Measurements from ENCODE around the gene SNX6. TPM values are rescaled to one million over a fixed set of nuclear protein-coding genes. Genes with fewer than 3 reads are reported as not detected.

The SNX6 gene
- total and polyA plus RNA-seq, 2 donors (not counting 3 experiments of a cell fraction or from before 2014, with no cell fraction given), result 95.1 to 120 TPM

DNA sequence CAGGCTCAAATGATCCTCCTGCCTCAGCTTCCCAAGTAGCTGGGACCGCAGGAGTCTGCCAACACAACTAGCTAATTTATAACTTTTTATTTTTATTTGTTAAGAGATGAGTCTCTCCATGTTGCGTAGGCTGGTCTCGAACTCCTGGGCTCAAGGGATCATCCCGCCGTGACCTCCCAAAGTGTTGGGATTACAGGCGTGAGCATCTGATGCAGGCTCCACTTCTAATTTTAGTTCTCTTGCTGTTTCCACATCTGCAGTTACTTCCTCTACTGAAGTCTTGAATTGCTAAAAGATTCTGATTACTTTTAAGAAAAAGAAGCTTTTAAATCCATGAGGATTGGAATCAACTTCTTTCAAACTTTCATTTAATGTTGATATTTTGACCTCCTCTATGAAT lies 13.4 kb upstream of the SNX6 start:
- H3K4me1 ChIP-seq (ENCODE audit: control insufficient read depth, extremely low read depth, insufficient read depth, low read length), result no peaks in the 10 kb centered on the region
- no peak overlapping the region for H3K4me3 ChIP-seq (replicated peaks in 1 of 3; ENCODE audit: insufficient read depth in 1 of 3, low read depth in 1 of 3, low read length in 3 of 3)
- FAIRE-seq (no peak), DNase-seq (ENCODE audit: low read depth, low spot score) (no peak)
- no peak overlapping the region for H3K9ac ChIP-seq (replicated peaks; ENCODE audit: extremely low read depth, insufficient read depth, low read length)
- H2AFZ ChIP-seq (ENCODE audit: low read depth, low read length), result no peak overlapping the region
- BruUV-seq (replicated peaks), result no TSS peak
- H3K9me3 ChIP-seq (replicated peaks; ENCODE audit: control insufficient read depth, insufficient read depth, low read length), result no peaks in the 10 kb centered on the region
- no peak overlapping the region for H3K4me2 ChIP-seq (ENCODE audit: insufficient read depth, low read length)
- TF ChIP-seq FOS (IDR thresholded peaks at IDR 0.05; ENCODE audit: borderline replicate concordance, insufficient read depth, low read length) (no peak), MYC (IDR thresholded peaks at IDR 0.05; ENCODE audit: low read depth, low read length) (no peak)
- CTCF ChIA-PET, result interaction anchor here (0.6 to 1.1 kb wide), 4 partner anchors 8 to 18 kb away, joined by 3 read pairs; no protein-coding TSS in a partner anchor
- POLR2A ChIA-PET, result no interaction called here
- H3K79me2 ChIP-seq (ENCODE audit: control insufficient read depth, insufficient read depth, low read length), result no peaks in the 10 kb centered on the region
- no peaks in the 10 kb centered on the region for H3K36me3 ChIP-seq (ENCODE audit: control insufficient read depth in 2 of 2, extremely low read depth in 1 of 2, insufficient read depth in 2 of 2, low read length in 2 of 2)
- H3K27me3 ChIP-seq (ENCODE audit: control insufficient read depth in 2 of 2, insufficient read depth in 2 of 2, low read length in 2 of 2), result no peaks in the 10 kb centered on the region
- no peak overlapping the region for H3K27ac ChIP-seq (ENCODE audit: insufficient read depth, low read depth, low read length)
- H4K20me1 ChIP-seq (replicated peaks; ENCODE audit: control insufficient read depth, extremely low read depth, insufficient read depth, low read length), result no peaks in the 10 kb centered on the region
- intact Hi-C loops (cut with micrococcal nuclease), result no loop called here
- no peaks in the 10 kb centered on the region for H3K9me1 ChIP-seq (replicated peaks; ENCODE audit: control insufficient read depth, extremely low read depth, insufficient read depth, low read length)
- dilution Hi-C loops (cut with MboI; ENCODE audit: extremely low pct_ligation_motif_present, low sequenced_read_pairs), result no loop called here

- no peak overlapping the region for H3K9ac ChIP-seq (replicated peaks; ENCODE audit: extremely low read depth, insufficient read depth, low read length)
- FAIRE-seq, result no peak
- BruUV-seq (replicated peaks), result no TSS peak
- H3K9me3 ChIP-seq (replicated peaks; ENCODE audit: control insufficient read depth, insufficient read depth, low read length), result no peaks in the 10 kb centered on the region
- H3K4me3 ChIP-seq (replicated peaks in 1 of 3; ENCODE audit: insufficient read depth in 1 of 3, low read depth in 1 of 3, low read length in 3 of 3), result no peak overlapping the region
- no peak overlapping the region for H2AFZ ChIP-seq (ENCODE audit: low read depth, low read length)
- TF ChIP-seq FOS (IDR thresholded peaks at IDR 0.05; ENCODE audit: borderline replicate concordance, insufficient read depth, low read length), result no peak
- TF ChIP-seq CTCF (IDR thresholded peaks at IDR 0.05; ENCODE audit: extremely low read depth in 1 of 2, insufficient read depth in 1 of 2, low read depth in 1 of 2, low read length in 2 of 2), result no peak
- no peak for TF ChIP-seq POLR2A (IDR thresholded peaks at IDR 0.05; ENCODE audit: low read depth, low read length)
- TF ChIP-seq MYC (IDR thresholded peaks at IDR 0.05; ENCODE audit: low read depth, low read length), result no peak
- TF ChIP-seq EZH2 (IDR thresholded peaks at IDR 0.05; ENCODE audit: borderline replicate concordance, low read depth, low read length, severe bottlenecking), result no peak
- TF ChIP-seq JUN (IDR thresholded peaks at IDR 0.05; ENCODE audit: borderline replicate concordance, insufficient read depth, insufficient read length, low read depth), result no peak
- TF ChIP-seq MAX (IDR thresholded peaks at IDR 0.05; ENCODE audit: insufficient read depth, insufficient read length), result no peak
- no peak for TF ChIP-seq POLR2AphosphoS5 (IDR thresholded peaks at IDR 0.05; ENCODE audit: insufficient read depth, low read depth, low read length)
- TF ChIP-seq GATA2 (IDR thresholded peaks at IDR 0.05; ENCODE audit: insufficient read depth, insufficient read length, low read depth, low read length), result no peak
- H3K27ac ChIP-seq (ENCODE audit: insufficient read depth, low read depth, low read length), result no peak overlapping the region
- dilution Hi-C loops (cut with MboI; ENCODE audit: extremely low pct_ligation_motif_present, low sequenced_read_pairs), result no loop called here
- H4K20me1 ChIP-seq (replicated peaks; ENCODE audit: control insufficient read depth, extremely low read depth, insufficient read depth, low read length), result no peaks in the 10 kb centered on the region
- no peak for DNase-seq (ENCODE audit: low read depth, low spot score)
- H3K4me1 ChIP-seq (ENCODE audit: control insufficient read depth, extremely low read depth, insufficient read depth, low read length), result no peaks in the 10 kb centered on the region
- H3K9me1 ChIP-seq (replicated peaks; ENCODE audit: control insufficient read depth, extremely low read depth, insufficient read depth, low read length), result no peaks in the 10 kb centered on the region
- intact Hi-C loops (cut with micrococcal nuclease), result no loop called here
- no peaks in the 10 kb centered on the region for H3K36me3 ChIP-seq (ENCODE audit: control insufficient read depth in 2 of 2, extremely low read depth in 1 of 2, insufficient read depth in 2 of 2, low read length in 2 of 2)
- H3K27me3 ChIP-seq (ENCODE audit: control insufficient read depth in 2 of 2, insufficient read depth in 2 of 2, low read length in 2 of 2), result no peaks in the 10 kb centered on the region
- no peak overlapping the region for H3K4me2 ChIP-seq (ENCODE audit: insufficient read depth, low read length)
- ChIA-PET POLR2A (no interaction called here), CTCF (interaction anchor here (0.8 to 1.1 kb wide), 2 partner anchors 7 to 17 kb away, joined by 3 read pairs; no protein-coding TSS in a partner anchor)
- H3K79me2 ChIP-seq (ENCODE audit: control insufficient read depth, insufficient read depth, low read length), result no peaks in the 10 kb centered on the region
Measured at GRCh38 chr14:34642595-34642994, 12.6 kb upstream of the SNX6 start.

Measured in endothelial cell of umbilical vein (primary cell).